HG02981 (cell line): ENCODE results near the gene GAL3ST3.

ENCODE experiments used
- ATAC-seq: cut with Tn5 transposase; IDR thresholded peaks from one replicate; pipeline ENCODE4 v1.9.1; 2021; ENCODE audit warnings: mild to moderate bottlenecking, moderate library complexity; ENCODE audit not compliant: unreplicated experiment

Gene GAL3ST3

GRCh38 chr11:66069715-66070603 is 21.0 kb upstream of the GAL3ST3 start, which contains the start of gene PACS1:
PACS1 (plus strand) TSS chr11:66070272; CDS start chr11:66070487, 215 bp downstream.
- peak; percentile 48 for ATAC-seq

GRCh38 chr11:66068923-66069714 is 20.2 kb upstream of the GAL3ST3 start:
- ATAC-seq: peak; percentile 17

GRCh38 chr11:66068154-66068821 is 19.3 kb upstream of the GAL3ST3 start:
- ATAC-seq: no peak

- ATAC-seq: no peak
These were observed 18.7 kb upstream of the GAL3ST3 start for GRCh38 chr11:66067640-66068039.

- ATAC-seq: no peak
These were observed 17.8 kb upstream of the GAL3ST3 start for GRCh38 chr11:66066751-66067150.

GRCh38 chr11:66064571-66064970 is 15.6 kb upstream of the GAL3ST3 start:
- ATAC-seq: no peak

GRCh38 chr11:66063900-66064299 is 14.9 kb upstream of the GAL3ST3 start:
- ATAC-seq: no peak

- no peak for ATAC-seq
These were observed 13.4 kb upstream of the GAL3ST3 start for GRCh38 chr11:66062408-66062807.

GRCh38 chr11:66061268-66061667 is 12.3 kb upstream of the GAL3ST3 start:
- no peak for ATAC-seq

- no peak for ATAC-seq
These were observed 11.2 kb upstream of the GAL3ST3 start for GRCh38 chr11:66059966-66060680.

GRCh38 chr11:66056501-66056900 is 7.5 kb upstream of the GAL3ST3 start:
- ATAC-seq: no peak

- no peak for ATAC-seq
These were observed 6.1 kb upstream of the GAL3ST3 start for GRCh38 chr11:66055021-66055420.

- ATAC-seq: peak; percentile 1
These were observed 3.7 kb upstream of the GAL3ST3 start for GRCh38 chr11:66052664-66052982.

- ATAC-seq: peak; percentile 91
These were observed 3.1 kb upstream of the GAL3ST3 start, which contains the start of gene SF3B2 for GRCh38 chr11:66051766-66052663. SF3B2 (plus strand) TSS chr11:66052364; CDS start chr11:66052385, 21 bp downstream.

- ATAC-seq: no peak
These were observed 2.4 kb upstream of the GAL3ST3 start for GRCh38 chr11:66051371-66051765.

GRCh38 chr11:66050581-66051231 is 1.7 kb upstream of the GAL3ST3 start:
- ATAC-seq: no peak

GRCh38 chr11:66047541-66048365 is 1.2 kb downstream of the GAL3ST3 start:
- ATAC-seq: no peak

- ATAC-seq: no peak
These were observed 2.1 kb downstream of the GAL3ST3 start for GRCh38 chr11:66046901-66047300.
